CD4-positive, alpha-beta T cell treated with Interleukin-21 for 1 hour (primary cell): ENCODE measurements around the gene GRID1.

ENCODE experiments used
- DNase-seq: peaks from one replicate; pipeline ENCODE4 v3.0.0-alpha.2; 2020

GRID1 gene

GRCh38 chr10:86222687-86223086, 143.9 kb downstream of the GRID1 start:
- DNase-seq, result no peak

DNA sequence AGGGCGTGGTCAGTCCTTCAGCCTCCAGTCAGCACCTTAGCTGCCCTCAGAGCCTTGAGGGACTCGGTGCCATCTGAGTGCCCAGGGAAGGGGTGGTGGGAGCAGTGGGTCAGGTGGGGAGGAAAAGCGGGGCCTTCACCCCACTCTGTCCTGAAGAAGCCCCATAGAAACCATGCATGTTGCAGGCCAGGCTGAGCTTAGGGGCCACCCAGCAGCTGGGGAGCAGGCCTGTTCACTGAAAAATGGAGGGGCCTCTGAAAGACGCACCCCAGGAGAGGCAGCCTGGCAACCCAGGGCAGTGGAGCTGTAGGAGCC, 144.3 kb downstream of the GRID1 start:
- no peak for DNase-seq

GRCh38 chr10:86221442-86222335, 144.9 kb downstream of the GRID1 start:
- no peak for DNase-seq

GRCh38 chr10:86220626-86221025, 146.0 kb downstream of the GRID1 start:
- DNase-seq, result no peak

- no peak for DNase-seq
Measured at GRCh38 chr10:86219271-86219670, 147.3 kb downstream of the GRID1 start.

DNA sequence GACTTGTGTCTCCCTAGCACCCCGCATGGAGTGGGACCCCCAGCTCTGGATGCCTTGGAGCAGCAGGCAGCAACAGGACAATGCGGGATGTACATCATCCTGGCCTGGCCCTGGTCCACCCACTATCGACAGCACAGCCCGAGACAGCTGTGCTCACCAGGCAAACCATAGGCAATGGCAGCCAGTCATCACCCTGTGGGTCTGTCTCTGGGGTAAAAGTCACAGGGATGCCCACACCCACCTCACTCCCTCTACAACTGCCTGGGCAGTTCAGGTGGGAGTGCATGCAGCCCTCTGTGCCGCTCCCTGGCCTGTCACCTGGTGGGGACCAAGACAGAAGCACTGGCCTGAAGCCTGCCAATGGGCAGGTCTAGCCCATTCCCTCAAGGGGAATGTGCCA, 147.8 kb downstream of the GRID1 start:
- DNase-seq, result no peak

GRCh38 chr10:86218160-86218559, 148.4 kb downstream of the GRID1 start:
- DNase-seq, result no peak

GRCh38 chr10:86217371-86218080, 149.1 kb downstream of the GRID1 start:
- DNase-seq, result no peak

DNA sequence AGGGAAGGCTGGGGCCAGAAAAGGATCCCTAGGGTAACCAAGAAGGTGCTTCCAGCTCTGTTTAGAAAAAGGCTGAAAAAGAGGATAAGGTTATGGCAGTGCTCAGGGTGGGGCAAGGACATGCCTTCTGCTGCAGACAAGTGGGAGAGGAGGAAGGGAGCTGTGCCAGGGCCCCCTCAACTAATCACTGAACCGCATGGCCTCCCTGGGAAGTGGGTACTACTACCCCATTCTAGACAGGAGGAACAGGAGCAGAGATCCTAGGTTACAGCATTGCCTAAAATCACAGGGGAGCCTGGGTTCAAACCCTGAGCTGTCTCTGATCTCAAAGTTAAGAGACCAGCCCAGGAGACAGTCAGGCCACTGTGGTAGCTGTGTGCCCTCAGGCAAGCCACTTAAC, 149.7 kb downstream of the GRID1 start:
- no peak for DNase-seq

DNA sequence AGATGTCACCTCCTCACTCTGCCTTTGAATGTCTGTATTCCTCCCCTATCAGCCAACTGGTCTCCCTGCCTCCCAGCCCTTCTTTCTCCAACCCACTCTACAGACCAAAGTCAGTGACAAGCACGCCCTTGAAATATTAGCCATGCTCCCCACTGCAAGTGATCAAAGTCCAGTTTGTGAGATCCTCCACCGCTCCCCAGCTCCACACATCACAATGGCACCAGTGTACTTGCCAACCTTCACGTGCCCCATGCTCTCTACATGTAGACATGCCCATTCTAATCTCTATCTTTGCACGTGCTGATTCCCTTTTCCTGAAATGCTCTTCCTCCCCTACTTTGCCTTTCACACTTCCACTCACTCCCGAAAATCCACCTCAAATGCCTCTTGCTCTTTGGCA, 150.9 kb downstream of the GRID1 start:
- no peak for DNase-seq

DNA sequence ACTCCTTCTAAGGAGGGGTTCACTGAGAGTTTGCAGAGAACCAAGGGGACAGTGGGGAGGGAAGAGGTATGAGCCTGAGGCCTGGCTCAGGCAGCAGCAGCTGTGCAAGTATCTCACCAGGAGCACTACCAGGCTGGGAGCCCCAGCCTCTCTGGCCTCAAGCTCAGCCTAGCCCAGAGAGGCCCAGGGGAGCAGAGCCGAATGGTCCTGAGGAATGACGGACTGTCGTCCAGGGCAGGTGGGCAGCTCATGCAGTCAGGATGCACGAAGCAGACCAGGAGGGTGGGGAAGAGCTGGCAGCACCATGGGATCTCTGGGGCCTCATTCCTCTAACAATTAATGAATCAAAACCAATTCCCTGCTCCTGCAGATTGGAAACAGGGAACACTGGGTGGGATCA, 151.5 kb downstream of the GRID1 start:
- no peak for DNase-seq

DNA sequence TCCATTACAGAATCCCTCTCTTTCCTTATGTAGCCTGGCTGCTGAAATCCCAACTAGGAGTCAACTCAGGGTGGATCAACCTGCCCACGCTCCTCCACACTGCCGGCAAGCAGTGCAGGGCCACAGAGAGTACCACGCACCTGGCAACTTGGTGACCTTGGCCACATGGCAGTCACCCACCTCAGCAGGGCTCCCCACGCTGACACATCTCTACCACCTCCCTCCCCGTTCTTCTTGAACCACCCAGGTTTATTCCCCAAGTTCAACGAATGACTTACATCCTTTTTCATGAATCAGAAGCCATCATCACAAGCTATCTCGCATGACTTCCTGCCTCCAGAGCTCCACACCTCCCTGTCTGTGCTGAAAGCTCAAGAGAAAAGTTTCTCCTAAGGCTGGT, 153.4 kb downstream of the GRID1 start:
- DNase-seq, result no peak

GRCh38 chr10:86212391-86212700, 154.2 kb downstream of the GRID1 start:
- DNase-seq, result no peak

DNA sequence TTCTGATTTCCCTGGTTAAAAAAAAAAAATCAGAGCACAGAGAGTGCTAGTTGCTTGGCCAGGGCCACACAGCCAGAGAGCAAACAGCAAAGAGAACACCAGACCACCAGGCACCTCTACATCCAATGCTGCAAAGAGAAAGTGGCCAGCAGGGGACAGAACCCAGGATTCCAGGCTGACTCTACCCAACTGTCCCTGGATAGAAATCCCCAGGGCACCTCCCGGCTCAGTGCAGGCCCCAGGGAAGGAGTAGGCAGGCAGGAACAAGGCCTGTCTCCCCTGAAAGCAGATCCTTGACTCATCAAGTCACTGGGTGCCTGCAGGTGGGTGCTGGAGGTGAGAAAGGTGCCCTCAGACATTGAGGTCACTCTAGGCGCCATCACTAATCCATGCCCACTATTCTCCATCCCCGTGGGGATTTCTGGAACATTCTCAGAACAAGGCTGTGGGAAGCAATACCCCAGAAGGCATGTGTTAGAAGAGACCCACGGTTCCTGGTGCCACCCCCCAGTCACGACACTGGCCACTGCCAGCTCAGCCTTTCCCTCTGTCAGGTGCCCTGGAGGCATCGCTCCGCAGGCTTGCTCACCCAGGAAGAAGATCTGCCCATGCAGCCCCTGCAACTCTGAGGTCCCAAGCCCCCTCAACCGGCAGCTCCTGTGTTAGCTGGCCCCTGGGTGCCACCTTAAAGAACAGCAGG, 154.8 kb downstream of the GRID1 start:
- no peak for DNase-seq

DNA sequence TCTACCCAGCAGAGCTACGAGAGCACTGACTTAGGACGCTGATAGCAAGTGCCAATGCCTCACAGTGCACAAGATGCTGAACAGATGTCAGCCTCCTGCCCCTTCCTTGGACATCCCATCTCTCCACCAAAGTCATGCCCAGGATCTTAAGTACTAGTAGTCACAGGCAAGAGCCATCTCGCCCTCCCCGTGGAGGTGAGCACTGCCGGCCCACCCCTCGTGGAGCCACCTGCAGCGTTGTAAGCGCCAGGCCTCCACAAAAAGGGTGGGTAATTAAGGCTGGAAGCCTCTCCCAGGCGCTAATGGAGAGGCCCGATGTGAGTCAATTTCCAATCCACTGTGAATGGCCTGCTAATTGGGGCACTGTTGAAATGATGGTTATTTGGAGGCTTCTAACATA, 156.2 kb downstream of the GRID1 start:
- DNase-seq, result no peak

- no peak for DNase-seq
Measured at GRCh38 chr10:86209726-86210125, 156.9 kb downstream of the GRID1 start.

- DNase-seq, result no peak
Measured at GRCh38 chr10:86207226-86207625, 159.4 kb downstream of the GRID1 start.

DNA sequence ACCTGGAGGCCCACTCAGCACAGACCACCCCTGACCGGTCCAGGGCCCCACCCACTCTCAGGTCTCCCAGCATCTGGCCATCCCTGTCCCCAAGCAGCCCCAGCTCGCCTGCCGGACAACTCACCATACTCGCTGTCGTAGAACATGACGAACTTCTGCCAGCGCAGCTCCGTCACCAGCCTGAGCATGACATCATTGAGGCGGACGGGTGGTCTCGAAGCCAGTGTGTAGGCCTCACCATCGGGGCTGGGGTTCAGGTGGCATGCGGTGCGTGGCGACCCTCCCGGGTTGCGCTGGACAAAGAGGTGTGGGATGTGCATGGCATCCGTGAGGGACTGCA, 160.4 kb downstream of the GRID1 start:
- DNase-seq, result no peak

- DNase-seq, result no peak
Measured at GRCh38 chr10:86205306-86206239, 161.0 kb downstream of the GRID1 start.

GRCh38 chr10:86204421-86205305, 161.9 kb downstream of the GRID1 start:
- DNase-seq, result no peak

- no peak for DNase-seq
Measured at GRCh38 chr10:86203162-86203905, 163.3 kb downstream of the GRID1 start.
